ENCODE results near the gene LRRC3B.
"Not testable (repeated sequence)": the region's sequence is repeated elsewhere in the genome, so short reads cannot be mapped to it uniquely, and the experiment has no call there.

DNA sequence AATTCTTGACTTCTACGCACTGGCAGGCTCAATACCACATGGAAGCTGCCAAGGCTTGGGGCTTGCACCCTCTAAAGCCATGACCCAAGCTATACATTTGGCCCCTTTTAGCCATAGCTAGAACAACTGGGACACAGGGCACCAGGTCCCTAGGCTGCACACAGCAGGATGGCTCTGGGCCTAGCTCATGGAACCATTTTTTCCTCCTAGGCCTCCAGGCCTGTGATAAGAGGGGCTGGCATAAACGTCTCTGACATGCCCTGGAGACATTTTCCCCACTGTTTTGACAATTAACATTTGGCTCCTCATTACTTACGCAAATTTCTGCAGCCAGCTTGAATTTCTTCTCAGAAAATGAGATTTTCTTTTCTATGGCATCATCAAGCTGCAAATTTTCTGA lies 18.8 kb upstream of the LRRC3B start:
- TF ChIP-seq, protein P1, sequence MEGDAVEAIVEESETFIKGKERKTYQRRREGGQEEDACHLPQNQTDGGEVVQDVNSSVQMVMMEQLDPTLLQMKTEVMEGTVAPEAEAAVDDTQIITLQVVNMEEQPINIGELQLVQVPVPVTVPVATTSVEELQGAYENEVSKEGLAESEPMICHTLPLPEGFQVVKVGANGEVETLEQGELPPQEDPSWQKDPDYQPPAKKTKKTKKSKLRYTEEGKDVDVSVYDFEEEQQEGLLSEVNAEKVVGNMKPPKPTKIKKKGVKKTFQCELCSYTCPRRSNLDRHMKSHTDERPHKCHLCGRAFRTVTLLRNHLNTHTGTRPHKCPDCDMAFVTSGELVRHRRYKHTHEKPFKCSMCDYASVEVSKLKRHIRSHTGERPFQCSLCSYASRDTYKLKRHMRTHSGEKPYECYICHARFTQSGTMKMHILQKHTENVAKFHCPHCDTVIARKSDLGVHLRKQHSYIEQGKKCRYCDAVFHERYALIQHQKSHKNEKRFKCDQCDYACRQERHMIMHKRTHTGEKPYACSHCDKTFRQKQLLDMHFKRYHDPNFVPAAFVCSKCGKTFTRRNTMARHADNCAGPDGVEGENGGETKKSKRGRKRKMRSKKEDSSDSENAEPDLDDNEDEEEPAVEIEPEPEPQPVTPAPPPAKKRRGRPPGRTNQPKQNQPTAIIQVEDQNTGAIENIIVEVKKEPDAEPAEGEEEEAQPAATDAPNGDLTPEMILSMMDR (IDR thresholded peaks at IDR 0.05): not testable (repeated sequence)
- not testable (repeated sequence) for TF ChIP-seq POLR2A (IDR thresholded peaks at IDR 0.05)

Data from right lobe of liver (tissue), 4 donors.